ELR (cell line): ENCODE data around the gene RAD52.
"Not testable (repeated sequence)": the region's sequence is repeated elsewhere in the genome, so short reads cannot be mapped to it uniquely, and the experiment has no call there.

Experiments used
- DNase-seq: peaks from one replicate; pipeline ENCODE4 v3.0.0-alpha.2; 2015; ENCODE audit warnings: low read depth

The RAD52 gene

DNA sequence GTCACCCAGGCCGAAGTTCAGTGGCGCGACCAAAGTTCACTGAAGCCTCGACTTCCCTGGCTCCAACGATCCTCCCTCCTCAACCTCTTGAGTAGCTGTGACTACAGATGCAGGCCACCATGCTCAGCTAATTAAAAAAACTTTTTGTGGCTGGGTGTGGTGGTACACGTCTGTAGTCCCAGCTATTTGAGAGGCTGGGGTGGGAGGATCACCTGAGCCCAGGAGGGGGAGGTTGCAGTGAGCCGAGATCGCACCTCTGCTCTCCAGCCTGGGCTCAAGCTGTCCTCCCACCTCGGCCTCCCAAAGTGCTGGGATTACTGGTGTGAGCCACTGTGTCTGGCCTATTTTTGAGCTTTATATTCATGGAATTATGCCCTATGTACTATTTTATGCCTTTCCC, 18.1 kb upstream of the RAD52 start:
- DNase-seq: no peak

DNA sequence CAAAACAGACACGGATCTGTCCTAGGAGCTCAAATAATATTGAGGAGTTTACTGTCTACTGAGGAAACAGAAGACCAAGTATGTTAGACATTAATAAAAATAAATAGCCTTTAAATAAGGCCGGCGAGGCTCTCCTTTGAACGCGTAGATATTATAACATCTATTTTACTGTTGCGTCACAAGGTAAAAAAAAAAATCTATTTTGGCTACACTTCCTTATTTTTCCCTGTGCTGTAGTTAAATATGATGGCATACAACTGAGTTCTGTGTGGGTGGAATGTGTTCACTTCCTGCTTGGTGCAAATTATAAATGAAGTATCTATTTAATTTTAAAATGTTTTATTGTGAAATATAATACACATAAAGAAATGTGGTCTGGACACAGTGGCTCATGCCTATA, 17.2 kb upstream of the RAD52 start:
- DNase-seq: no peak

DNA sequence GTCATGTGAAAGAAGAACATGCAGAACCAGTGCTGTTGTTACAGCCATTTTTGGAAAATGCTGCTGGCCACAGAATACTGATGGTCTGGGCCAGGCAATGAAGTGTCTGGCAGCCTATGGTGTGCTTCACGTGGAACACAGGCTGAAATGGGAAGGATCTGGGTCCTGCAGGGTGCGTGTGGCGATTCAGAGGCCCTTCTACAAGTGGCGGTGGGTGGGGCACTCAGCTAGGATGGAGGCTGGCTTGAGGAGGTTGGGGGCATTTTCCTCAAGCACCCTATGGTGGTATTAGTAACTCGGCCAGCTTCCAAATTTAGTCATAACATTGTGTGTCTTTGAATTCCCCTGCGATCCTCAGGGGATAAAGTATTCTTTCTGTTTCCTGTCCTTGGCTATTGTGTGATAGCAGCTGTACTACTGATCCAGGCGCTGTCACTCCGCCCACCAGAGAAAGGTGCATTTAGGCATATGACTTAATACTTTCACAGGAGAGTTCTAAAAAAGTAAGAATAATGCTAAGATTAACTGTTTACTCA, 9.2 kb upstream of the RAD52 start:
- DNase-seq: no peak

DNA sequence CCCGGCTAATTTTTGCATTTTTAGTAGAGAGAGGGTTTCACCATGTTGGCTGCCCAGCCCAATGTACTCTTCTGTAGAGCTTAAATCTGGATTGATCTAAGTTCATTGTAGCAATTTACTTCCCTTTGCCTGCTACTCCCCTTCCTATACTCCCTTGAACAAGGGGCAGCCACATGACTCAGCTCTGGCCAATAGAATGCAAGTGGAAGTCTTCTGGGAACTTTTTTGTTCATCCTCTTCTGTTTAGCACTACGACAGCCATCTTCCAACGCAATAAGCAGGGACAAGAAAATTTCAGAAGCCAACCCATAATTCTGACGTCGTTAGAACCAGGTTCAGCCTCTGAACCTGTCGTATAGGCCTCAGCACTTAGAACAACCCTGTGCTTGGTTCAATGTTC, 6.4 kb upstream of the RAD52 start:
- DNase-seq: no peak

DNA sequence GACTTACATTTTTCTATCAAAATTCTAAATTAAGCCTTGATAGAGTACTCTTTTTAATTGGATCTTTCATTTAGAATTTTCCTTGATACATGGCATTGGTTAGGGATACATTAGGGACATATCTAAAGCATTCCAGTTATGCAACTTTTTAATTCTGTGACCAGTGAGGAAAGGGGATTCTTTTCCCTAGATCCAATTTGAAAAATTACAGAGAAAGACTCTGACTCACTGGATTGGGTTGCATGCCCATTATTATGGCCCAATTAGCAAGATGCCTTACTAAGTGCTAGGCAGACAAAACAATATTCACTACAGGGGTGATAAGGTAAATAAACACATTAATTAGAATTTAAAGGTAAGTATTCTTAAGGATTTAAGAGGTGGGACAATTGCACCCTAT, 5.2 kb upstream of the RAD52 start:
- no peak for DNase-seq

DNA sequence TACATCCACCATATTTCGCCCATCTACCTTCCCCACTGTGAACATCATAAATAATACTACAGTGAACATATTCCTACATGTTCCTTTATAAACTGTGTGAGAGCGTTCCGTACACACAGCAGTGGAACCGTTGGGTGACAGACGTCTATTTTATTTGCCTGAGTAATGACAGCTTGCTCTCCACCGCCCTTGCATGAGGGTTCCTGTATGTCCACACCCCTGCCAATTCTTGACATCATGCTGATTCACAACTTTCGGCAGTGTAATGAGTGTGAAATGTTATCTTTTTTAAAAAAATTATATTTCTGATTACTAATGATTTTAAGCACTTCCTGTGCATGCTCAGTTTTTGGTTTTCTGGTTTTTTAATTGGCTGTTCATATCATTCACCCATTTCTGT, 4.3 kb upstream of the RAD52 start:
- peak; percentile 82 for DNase-seq

DNA sequence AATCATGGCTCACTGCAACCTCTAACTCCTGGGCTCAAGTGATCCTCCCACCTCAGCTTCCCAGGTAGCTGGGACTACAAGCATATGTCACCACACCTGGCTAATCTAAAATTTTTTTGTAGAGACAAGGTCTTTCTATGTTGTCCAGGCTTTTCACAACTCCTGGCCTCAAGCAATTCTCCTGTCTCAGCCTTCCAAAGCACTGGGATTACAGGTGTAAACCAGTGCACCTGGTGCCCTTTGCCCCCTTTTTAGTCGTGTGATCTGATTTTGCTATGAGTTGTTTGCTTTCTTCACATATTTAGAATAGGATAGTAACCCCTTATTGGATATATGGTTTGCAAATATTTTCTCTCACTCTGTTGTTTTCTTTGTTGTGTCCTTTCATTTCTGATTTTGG, 1.7 kb upstream of the RAD52 start:
- DNase-seq: no peak

DNA sequence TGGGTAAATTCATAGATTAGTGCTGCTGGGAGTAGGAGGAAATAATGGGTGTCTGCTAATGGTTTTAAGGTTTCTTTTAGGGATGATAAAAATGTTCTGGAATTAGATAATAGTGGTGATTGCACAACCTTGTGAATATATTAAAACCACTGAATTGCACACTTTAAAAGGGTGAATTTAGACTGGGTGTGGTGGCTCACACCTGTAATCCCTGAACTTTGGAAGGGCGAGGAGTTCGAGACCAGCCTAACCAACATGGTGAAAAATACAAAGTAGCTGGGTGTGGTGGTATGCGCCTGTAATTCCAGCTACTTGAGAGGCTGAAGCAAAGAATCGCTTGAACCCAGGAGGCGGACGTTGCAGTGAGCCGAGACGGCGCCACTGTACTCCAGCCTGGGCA, 1.3 kb downstream of the RAD52 start:
- DNase-seq: no peak

DNA sequence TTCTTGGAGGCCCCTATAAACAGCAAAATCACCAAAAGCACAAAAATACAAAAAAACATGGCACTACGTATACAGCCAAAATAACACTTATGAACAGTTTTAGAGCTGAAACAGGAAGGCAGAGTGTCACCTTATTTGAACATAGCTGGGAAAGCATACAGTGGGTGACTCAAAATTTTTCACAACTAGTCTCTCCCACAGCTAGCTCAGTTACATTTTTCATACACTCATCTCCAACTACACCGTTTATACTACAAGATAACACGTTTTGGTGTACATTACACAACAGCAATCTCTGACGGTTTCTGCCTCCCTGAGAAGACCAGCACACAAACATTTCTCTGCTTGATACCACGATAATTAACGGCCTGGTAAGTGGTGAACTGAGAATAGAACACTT, 2.9 kb downstream of the RAD52 start:
- DNase-seq: peak; percentile 17

DNA sequence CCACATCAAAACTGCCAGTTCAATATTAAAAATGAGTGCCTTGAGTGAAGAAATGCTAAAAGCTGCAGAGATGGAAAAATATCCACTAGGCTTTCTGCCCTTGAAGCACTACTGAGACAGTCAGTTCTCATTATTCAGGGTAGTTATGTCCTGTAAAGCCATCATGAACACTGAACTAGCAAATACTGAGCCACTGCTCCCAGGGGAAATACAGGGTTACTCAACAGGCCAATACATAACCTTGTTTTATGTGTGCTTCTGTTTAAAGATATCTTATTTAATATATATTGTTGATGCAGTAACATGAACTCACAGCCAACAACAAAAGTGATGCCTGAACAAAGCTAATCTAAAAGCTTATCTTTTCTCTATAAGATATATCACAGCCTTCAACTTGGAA, 3.3 kb downstream of the RAD52 start:
- DNase-seq: no peak

DNA sequence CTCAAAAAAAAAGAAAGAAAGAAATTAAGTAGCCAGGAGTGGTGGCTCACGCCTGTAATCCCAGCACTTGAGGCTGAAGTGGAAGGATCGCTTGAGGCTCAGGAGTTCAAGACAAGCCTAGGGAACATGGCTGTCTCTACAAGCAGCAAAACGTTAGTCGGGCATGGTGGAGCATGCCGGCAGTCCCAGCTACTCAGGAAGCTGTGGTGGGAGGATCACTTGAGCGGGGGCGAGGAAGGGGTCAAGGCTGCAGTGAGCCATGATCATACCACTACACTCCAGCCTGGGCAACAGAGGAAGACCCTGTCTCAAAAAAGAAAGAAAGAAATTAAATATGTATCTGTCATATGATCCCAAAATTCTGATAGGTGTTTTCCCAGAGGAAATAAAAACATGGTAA, 5.3 kb downstream of the RAD52 start:
- DNase-seq: no peak

DNA sequence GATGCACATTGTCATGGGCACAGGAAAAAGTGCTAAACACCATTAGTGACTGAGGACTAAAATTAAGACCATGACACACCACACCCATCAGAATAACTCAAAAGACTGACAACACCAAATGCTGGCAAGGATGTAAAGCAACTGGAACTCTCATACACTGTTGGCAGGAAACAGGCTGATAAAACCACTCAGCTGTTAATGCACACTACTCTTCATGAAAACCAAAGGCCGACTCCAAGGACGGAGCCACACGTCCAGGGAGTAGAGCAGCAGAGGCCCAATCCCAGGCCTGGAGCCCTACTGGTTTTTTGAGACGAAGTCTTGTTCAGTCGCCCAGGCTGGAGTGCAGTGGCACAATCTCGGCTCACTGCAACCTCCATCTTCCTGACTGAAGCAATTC, 6.4 kb downstream of the RAD52 start:
- DNase-seq: no peak

DNA sequence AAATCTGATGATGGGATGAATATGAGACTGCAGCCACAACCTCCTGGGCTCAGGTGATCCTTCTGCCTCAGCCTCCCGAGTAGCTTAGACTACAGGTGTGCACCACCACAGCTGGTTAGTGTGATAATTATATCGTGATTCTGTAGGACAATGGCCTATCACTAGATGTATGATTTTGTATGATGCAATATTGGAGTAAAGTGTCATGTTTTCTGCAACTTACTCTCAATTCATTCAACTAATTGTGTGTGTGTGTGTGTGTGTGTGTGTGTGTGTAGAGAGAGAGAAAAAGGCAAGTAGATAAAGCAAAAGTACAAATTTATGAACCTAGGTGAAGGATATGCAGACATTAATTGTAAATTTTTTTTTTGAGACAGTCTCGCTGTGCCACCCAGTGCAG, 10.7 kb downstream of the RAD52 start:
- DNase-seq: no peak

DNA sequence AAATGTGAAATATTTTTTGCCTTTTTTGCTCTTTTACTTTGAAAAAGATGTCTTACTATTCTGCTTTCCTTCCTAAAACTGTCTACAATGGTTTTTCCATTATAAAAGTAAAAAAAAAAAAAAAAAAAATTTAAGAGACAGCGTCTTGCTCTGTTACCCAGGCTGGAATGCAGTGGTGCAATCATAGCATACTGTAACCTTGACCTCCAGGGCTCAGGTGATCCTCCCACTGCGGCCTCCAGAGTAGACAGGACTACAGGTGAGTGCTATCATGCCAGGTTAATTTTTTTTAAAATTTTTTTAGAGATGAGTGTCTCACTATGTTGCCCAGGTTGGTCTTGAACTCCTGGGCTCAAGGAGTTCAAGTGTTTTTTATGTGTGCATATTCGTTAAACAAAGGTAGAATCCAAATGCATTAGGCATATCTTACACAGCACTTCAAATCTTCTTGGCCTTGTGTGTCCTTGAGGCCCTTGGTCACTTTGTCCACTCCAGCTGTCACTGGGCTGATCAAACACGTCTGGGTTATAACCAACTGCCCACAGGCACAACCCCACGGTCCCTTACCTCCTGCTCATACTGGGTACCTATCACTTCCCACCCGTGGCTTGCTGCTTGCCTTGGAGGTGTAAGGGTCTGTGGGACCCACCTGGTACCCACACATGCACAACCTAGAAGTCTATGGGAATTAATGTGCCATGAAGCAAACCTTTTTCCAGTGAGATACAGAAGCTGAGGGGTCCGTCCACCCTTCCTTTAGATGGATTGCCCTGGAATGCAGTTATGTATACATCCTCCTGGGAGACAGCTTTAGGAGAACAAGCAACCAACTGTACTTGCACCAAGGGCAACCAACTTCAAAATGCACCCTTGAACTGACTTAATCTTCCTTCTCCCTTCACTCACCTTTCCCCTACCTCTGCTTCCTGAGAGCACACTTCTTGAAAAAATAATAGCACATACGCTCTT, 12.8 kb downstream of the RAD52 start:
- no peak for DNase-seq

DNA sequence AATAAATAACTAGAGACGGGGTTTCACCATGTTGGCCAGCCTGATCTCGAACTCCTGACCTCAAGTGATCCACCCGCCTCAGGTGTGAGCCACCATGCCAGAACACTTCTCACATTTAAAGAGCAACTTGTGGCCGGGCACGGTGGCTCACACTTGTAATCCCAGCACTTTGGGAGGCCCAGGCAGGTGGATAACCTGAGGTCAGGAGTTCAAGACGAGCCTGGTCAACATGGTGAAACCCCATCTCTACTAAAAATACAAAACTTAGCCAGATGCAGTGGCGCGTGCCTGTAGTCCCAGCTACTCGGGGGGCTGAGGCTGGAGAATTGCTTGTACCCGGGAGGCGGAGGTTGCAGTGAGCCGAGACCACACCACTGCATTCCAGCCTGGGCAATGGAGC, 13.6 kb downstream of the RAD52 start:
- not testable (repeated sequence) for DNase-seq

DNA sequence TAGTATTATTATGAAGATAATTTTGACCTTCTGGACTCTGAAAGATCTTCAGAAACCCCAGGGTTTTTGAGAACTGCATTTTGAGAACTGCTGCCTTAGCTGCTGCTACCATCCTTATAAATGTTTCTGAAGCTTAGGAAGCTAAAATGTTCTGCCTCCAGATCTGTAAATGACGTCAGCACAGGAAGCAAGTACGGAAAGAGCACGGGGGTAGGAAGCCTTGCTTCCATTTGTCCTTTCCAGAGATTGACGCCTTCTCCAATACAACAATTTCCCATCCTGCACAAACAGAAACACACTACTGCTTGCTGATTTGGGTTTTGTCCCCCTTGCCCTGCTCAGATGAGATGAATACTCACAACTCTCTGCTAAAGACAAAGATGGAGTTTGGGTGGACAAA, 17.9 kb downstream of the RAD52 start:
- no peak for DNase-seq

DNA sequence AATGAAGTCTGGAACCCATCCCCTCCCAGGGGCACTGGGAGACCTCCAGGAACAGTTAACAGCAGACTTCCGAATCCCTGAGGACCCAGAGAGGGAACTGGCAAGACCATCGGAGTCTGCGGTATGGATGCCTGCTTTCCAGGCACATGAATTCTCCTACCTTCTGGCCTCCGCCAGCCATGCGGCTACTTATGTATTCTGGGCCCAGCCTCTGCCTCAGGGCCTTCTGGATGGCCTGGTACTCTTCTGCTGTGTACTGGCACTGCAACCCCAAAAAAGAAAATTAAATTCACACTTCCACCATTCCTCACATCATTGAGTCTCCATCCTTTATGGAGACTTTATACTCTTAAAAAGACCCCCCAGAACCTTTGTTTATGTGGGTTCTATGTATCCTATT, 18.4 kb downstream of the RAD52 start:
- no peak for DNase-seq

DNA sequence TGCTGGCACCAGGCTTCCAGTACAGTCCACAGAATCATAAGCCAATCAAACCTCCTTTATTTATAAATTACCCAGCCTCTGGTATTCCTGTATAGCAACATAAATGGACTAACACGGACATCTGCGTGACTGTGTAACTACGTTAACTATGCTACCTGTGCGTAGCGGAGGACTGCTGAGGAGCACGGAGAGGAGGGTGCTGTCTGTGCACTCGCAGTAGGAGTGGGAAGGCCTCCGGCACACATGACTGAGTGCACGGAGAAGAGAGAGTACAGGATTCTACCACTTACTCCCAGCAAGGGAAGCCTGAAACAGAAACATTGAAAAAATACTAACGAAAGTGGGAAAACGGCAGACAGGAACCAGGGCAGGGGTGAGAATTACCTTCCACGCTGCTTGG, 22.9 kb downstream of the RAD52 start:
- DNase-seq: no peak

DNA sequence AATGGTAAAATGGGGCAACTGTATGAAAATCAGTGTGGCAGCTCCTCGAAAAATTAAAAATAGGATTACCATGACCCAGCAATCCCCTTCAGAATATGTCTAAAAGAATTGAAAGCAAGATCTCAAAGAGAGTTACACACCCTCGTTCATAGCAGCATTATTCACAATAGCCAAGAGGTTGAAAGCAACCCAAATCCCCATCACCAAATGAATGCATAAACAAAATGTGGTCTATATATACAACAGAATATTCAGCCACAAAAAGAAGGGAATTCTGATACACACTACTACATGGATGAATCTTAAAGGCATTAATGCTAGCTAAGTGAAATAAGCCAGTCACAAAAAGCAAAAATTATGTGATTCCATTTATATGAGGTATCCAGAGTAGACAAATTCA, 27.2 kb downstream of the RAD52 start:
- DNase-seq: no peak

DNA sequence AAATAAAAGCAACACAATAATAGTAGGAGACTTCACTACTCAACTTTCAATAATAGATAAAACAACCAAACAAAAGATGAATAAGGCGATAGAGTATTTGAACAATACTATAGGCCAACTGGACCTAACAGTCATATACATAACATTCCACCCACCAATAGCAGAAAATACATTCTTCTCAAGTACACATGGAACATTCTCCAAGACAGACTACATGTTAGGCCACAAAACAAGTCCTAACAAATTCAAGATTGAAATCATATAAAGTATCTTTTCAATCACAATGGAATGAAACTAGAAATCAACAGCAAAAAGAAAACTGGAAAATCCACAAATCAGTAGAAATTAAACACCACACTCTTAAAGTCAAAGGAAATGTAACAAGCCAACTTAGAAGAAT, 28.8 kb downstream of the RAD52 start:
- DNase-seq: no peak

DNA sequence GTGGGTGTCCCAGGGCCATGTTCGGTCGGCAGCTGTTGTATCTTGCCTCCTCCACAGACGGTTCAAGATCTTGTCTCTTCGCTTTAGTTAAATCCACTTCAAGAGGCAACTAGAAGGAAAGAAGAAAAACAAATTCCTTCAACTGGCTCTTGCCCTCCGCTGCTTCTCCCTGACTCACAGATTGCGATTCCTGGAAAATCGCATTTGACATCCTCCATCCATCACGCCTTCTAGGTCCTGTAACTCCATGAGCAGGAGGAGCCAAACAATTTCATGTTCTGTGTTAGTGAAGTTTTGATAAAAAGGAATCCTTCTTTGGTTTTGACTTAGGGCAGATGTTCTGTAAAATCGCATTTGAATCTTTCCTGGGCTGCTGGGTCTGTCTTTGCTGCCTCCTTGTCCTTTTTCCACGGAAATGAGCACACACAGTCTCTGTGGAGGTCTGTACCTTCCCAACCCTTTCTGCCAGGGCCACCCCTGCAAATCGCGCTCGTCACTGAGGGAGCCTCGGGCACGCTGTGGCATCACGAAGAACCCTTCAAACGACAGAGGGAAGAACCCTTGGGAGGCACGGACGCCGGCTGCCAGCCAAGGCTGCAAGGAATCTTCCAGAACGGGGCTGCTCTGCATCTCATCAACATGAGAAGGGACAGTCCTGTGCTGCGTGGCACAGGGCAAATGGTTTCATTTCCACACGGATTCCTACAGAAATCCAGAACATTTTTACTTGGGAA, 32.6 kb downstream of the RAD52 start:
- no peak for DNase-seq

DNA sequence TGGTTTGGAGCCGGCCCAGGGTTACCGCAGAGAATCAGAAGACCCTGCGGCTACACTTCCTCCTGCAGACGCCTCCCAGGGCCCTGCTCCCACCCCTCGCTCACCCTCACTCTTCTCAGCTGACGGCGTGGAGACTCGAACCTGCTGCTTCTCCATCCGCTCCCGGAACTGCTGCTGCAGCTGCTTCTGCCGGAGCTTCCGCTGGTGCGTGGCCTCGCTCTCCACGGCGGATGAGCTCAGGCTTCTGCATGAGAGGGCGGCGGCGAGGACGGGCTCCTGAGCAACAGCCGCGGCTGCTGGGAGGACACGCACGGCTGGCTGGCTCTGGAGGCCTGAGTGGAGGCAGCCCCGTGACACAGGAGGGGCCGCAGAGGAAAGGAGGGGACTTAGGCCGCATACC, 33.3 kb downstream of the RAD52 start:
- DNase-seq: no peak

DNA sequence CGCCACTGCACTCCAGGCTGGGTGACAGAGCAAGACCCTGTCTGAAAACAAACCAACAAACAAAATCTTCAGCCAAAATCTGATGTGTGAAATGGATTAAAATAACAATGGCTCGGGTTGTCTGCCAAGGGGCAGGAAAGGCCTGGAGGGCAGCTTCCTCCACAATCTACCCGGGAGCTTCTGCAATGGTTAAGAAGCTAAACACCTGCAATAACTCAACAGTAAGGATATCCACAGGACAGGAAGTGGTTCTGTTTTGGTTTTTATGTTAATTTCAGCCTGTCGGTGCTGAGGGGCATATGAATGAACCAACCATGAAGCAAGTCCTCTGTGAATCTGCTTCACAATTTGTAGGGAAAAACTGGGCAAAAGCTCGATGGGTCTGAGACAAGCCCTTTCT, 34.4 kb downstream of the RAD52 start:
- DNase-seq: peak; percentile 32
